Fibroblast of lung (primary cell): ENCODE data around the gene PIM3. TPM values are rescaled to one million over a fixed set of nuclear protein-coding genes. Genes with fewer than 3 reads are reported as not detected.

Experiments
- DNase-seq, 2 donors: peaks; one replicate each; pipeline versions ENCODE4 v3.0.0 to v3.0.0-alpha.2; 2010; ENCODE audit warnings: low read depth in 2 of 2
- H2AFZ ChIP-seq: 2 replicates; pipeline ENCODE4 v1.5.1; 2012; ENCODE audit warnings: low read length, control low read depth, inconsistent platforms
- H3K27ac ChIP-seq: 2 replicates; pipeline ENCODE4 v1.5.1; 2011; ENCODE audit warnings: low read length, control low read depth; ENCODE audit not compliant: insufficient read depth
- H3K27me3 ChIP-seq: 2 replicates; pipeline ENCODE4 v1.5.1; 2011; ENCODE audit warnings: mild to moderate bottlenecking, low read length; ENCODE audit not compliant: control insufficient read depth, insufficient read depth
- H3K36me3 ChIP-seq: 2 replicates; pipeline ENCODE4 v1.5.1; 2011; ENCODE audit warnings: low read length; ENCODE audit not compliant: control insufficient read depth, insufficient read depth
- H3K4me1 ChIP-seq: 2 replicates; pipeline ENCODE4 v1.5.1; 2011; ENCODE audit warnings: low read length; ENCODE audit not compliant: control insufficient read depth, insufficient read depth; ENCODE audit errors: extremely low read depth
- H3K4me2 ChIP-seq: 2 replicates; pipeline ENCODE4 v1.5.1; 2011; ENCODE audit warnings: low read length, control low read depth; ENCODE audit not compliant: insufficient read depth; ENCODE audit errors: extremely low read depth
- H3K4me3 ChIP-seq, 4 experiments: fragments of 200-600 bp in 1 of 4; sonication (generic) in 1 of 4; replicated peaks in 1 of 4; 2 replicates each; pipeline ENCODE4 v1.5.1; 2011 to 2016; ENCODE audit warnings: low read length in 4 of 4, low read depth in 3 of 4, mild to moderate bottlenecking in 3 of 4, control low read depth in 2 of 4, inconsistent platforms in 1 of 4, mixed read lengths in 1 of 4; ENCODE audit not compliant: insufficient read depth in 1 of 4; ENCODE audit errors: control extremely low read depth in 1 of 4
- H3K79me2 ChIP-seq: 2 replicates; pipeline ENCODE4 v1.5.1; 2012; ENCODE audit warnings: mild to moderate bottlenecking, low read length, inconsistent platforms; ENCODE audit not compliant: control insufficient read depth, insufficient read depth
- H3K9ac ChIP-seq: 2 replicates; pipeline ENCODE4 v1.5.1; 2011; ENCODE audit warnings: mild to moderate bottlenecking, low read length, control low read depth; ENCODE audit not compliant: insufficient read depth
- H3K9me3 ChIP-seq: 2 replicates; pipeline ENCODE4 v1.5.1; 2012; ENCODE audit warnings: low read depth, low read length; ENCODE audit not compliant: control insufficient read depth, insufficient read depth
- H4K20me1 ChIP-seq: 2 replicates; pipeline ENCODE4 v1.5.1; 2011; ENCODE audit warnings: low read length; ENCODE audit not compliant: control insufficient read depth, insufficient read depth; ENCODE audit errors: extremely low read depth
- EZH2 ChIP-seq: IDR thresholded peaks from 2 replicates; pipeline ENCODE4 v1.5.1; 2012; ENCODE audit warnings: low read length, control low read depth, mild to moderate bottlenecking; ENCODE audit errors: missing control alignments
- polyA plus RNA-seq, 2 donors: library from polyadenylated mRNA; depleted of rRNA in 1 of 2; stranded (reverse) in 1 of 2; unstranded in 1 of 2; fragments of >200 nt; gene quantifications; 2 replicates each; pipeline ENCODE4 v1.2.1, GENCODE V29; 2011 to 2012; ENCODE audit warnings: missing spikeins in 1 of 2
- total RNA-seq: library from RNA; depleted of rRNA; stranded (reverse); fragments of >200 nt; gene quantifications from 2 replicates; pipeline ENCODE4 v1.2.1, GENCODE V29; 2014
- TF ChIP-seq, protein P1 (sequence below), 2 donors: IDR thresholded peaks in 1 of 2; conservative IDR thresholded peaks in 1 of 2; 1 replicate in 1 of 2; 2 replicates in 1 of 2; pipeline ENCODE4 v1.5.1; 2011 to 2012; ENCODE audit warnings: low read length in 2 of 2, control low read depth in 1 of 2, inconsistent platforms in 1 of 2, low read depth in 1 of 2, mild to moderate bottlenecking in 1 of 2

PIM3 gene
- total and polyA plus RNA-seq, 2 donors (not counting 1 experiment from before 2014, with no cell fraction given), result 6.8 to 47.7 TPM

DNA sequence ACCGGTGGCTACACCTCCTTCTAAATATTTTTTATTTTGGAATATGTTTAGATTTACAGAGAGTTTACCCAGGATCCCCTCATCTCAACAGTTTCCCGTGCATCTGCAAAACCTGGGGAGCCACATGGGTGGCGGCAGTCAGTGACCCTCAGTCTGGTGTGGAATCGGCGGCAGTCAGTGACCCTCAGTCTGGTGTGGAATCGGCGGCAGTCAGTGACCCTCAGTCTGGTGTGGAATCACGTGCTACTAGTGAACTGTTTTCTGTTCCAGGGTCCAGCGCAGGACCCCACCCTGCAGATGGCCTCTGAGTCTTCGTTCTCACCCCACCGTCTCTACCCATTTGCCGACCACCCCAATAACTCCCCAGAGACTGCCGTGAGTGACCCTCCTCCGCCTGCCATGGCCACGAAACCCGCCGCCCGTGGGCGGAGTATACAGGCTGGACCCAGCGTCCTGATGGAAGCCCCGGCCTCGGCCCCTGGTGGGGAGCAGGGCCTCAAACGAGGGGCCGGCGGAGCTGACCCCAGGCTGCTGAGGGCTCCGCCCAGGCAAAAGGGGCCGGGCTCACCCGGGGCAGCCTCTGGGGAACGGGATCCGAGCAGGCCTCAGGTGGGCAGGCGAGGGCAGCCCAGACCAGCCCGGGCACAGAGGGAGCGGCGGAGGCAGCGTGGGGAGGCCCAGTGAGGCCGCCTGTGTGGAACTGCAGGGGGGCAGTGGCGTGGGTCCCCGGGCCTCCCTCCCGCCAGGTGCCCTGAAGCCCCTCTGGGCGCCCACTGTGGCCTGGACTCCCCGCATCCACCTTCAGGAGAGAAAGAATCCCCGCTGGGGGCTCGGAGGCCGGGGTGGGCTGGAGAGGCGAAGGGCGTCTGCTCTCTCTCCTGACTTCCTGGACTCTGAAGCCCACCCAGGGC is 49.4 kb downstream of the PIM3 start:
- no peaks in the 10 kb centered on the region for H3K36me3 ChIP-seq
- TF ChIP-seq EZH2, result no peak
- TF ChIP-seq, protein P1, sequence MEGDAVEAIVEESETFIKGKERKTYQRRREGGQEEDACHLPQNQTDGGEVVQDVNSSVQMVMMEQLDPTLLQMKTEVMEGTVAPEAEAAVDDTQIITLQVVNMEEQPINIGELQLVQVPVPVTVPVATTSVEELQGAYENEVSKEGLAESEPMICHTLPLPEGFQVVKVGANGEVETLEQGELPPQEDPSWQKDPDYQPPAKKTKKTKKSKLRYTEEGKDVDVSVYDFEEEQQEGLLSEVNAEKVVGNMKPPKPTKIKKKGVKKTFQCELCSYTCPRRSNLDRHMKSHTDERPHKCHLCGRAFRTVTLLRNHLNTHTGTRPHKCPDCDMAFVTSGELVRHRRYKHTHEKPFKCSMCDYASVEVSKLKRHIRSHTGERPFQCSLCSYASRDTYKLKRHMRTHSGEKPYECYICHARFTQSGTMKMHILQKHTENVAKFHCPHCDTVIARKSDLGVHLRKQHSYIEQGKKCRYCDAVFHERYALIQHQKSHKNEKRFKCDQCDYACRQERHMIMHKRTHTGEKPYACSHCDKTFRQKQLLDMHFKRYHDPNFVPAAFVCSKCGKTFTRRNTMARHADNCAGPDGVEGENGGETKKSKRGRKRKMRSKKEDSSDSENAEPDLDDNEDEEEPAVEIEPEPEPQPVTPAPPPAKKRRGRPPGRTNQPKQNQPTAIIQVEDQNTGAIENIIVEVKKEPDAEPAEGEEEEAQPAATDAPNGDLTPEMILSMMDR (conservative IDR thresholded peaks at IDR 0.05 in 1 of 2, IDR thresholded peaks at IDR 0.05 in 1 of 2; ENCODE audit: low read depth in 1 of 2, low read length in 2 of 2), result no peak
- no peaks in the 10 kb centered on the region for H4K20me1 ChIP-seq
- H3K4me2 ChIP-seq, result no peak overlapping the region
- H3K27ac ChIP-seq, result no peak overlapping the region
- H3K4me1 ChIP-seq, result no peaks in the 10 kb centered on the region
- no peaks in the 10 kb centered on the region for H3K9me3 ChIP-seq
- H3K4me3 ChIP-seq, result no peak overlapping the region
- no peak overlapping the region for H3K9ac ChIP-seq
- H2AFZ ChIP-seq, result no peak overlapping the region
- DNase-seq, result no peak
- H3K27me3 ChIP-seq, result peaks cover 42% of the 10 kb centered on the region
- no peaks in the 10 kb centered on the region for H3K79me2 ChIP-seq

DNA sequence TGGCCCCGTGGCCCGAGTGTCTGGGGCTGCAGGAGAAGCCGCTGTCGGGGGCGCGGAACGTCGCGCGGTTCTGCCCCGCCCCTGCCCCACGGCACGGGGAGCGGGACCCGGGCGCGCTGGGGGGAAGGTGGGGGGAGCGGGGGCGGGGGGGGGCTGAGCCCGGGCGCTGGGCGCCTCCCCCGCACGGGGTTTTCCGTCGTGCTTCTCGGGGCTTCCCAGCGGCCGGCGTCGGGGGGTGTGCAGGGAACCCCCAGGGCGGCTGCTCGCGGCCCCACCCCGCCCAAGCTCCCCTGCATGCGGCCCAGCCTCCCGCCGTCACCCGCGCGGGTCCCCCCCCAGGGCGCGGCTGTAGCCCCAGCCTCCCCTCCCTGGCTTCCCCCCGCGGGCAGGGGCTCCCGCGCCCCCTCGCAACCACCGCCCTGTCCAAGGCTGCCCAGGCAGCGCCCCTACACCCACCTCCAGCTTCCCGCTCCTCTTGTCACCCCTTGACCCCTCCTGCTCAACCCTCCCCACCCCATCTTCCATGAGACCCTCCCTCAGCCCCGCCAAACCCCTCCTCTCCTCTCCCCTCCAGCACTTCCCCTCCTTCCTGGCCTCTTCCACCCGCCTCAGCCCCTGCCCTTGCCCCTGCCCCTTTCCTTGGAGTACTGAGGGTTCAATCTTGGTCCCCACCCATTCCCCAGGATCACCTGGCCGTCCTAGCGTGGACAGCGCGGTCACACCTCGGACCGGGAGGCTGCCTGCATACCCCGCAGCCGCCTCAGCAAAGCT is 50.3 kb downstream of the PIM3 start:
- Histone ChIP-seq H3K4me2 (no peak overlapping the region), H3K9me3 (no peaks in the 10 kb centered on the region), H3K79me2 (no peaks in the 10 kb centered on the region), H3K27ac (no peak overlapping the region), H3K4me3 (no peak overlapping the region), H3K9ac (no peak overlapping the region), H3K36me3 (no peaks in the 10 kb centered on the region), H2AFZ (no peak overlapping the region), H3K27me3 (peaks cover 42% of the 10 kb centered on the region), H3K4me1 (no peaks in the 10 kb centered on the region), H4K20me1 (no peaks in the 10 kb centered on the region)
- TF ChIP-seq EZH2, result peak; percentile 52
- TF ChIP-seq, protein P1 (conservative IDR thresholded peaks at IDR 0.05 in 1 of 2, IDR thresholded peaks at IDR 0.05 in 1 of 2; ENCODE audit: low read depth in 1 of 2, low read length in 2 of 2), result no peak
- DNase-seq, result no peak
